Endothelial cell of umbilical vein (primary cell): ENCODE measurements around the gene PILRA. TPM values are rescaled to one million over a fixed set of nuclear protein-coding genes. Genes with fewer than 3 reads are reported as not detected.

Experiments
- BruUV-seq: library from RNA; stranded (reverse); fragments of 400-500 nt; replicated peaks from 2 replicates; lab custom pipeline; 2021; lab: Mats Ljungman, UMichigan
- CTCF ChIA-PET: fragments of 300-600, 350-600 bp; sonication (Branson Sonifier 250); formaldehyde crosslinking; loops from one replicate; lab custom pipeline; 2021; ENCODE audit warnings: antibody characterized with exemption, inconsistent platforms; lab: Charles Lee
- POLR2A ChIA-PET: fragments of 300-600, 350-600 bp; sonication (Branson Sonifier 250); formaldehyde crosslinking; loops from one replicate; lab custom pipeline; 2021; ENCODE audit warnings: antibody characterized with exemption, inconsistent platforms; lab: Charles Lee
- DNase-seq: peaks from one replicate; pipeline ENCODE4 v3.0.0-alpha.2; 2011; ENCODE audit warnings: low read depth, low spot score
- FAIRE-seq: peaks from 2 replicates; lab custom pipeline; 2011; peaks lifted over from hg19 to GRCh38; lab: Jason Lieb, UNC
- H2AFZ ChIP-seq: 2 replicates; pipeline ENCODE4 v1.6.0; 2012; ENCODE audit warnings: low read depth, low read length, control low read depth, inconsistent platforms
- H3K27ac ChIP-seq: 2 replicates; pipeline ENCODE4 v1.5.1; 2011; ENCODE audit warnings: low read depth, mild to moderate bottlenecking, control low read depth, low read length, moderate library complexity; ENCODE audit not compliant: insufficient read depth
- H3K27me3 ChIP-seq, 2 experiments: 2 replicates each; pipeline versions ENCODE4 v1.6.0 to v1.6.1; 2011; ENCODE audit warnings: low read length in 2 of 2, mixed read lengths in 1 of 2; ENCODE audit not compliant: control insufficient read depth in 2 of 2, insufficient read depth in 2 of 2
- H3K36me3 ChIP-seq, 2 experiments: 2 replicates in 1 of 2; 3 replicates in 1 of 2; pipeline ENCODE4 v1.5.1; 2011; ENCODE audit warnings: low read length in 2 of 2, mild to moderate bottlenecking in 1 of 2, moderate library complexity in 1 of 2; ENCODE audit not compliant: control insufficient read depth in 2 of 2, insufficient read depth in 2 of 2; ENCODE audit errors: extremely low read depth in 1 of 2
- H3K4me1 ChIP-seq: 3 replicates; pipeline ENCODE4 v1.5.1; 2011; ENCODE audit warnings: mild to moderate bottlenecking, low read length; ENCODE audit not compliant: control insufficient read depth, insufficient read depth; ENCODE audit errors: extremely low read depth
- H3K4me2 ChIP-seq: 2 replicates; pipeline ENCODE4 v1.6.1; 2011; ENCODE audit warnings: low read length, control low read depth, mixed read lengths; ENCODE audit not compliant: insufficient read depth
- H3K4me3 ChIP-seq, 3 experiments: fragments of 200-600 bp in 1 of 3; sonication (generic), shearing (Covaris generic) in 1 of 3; replicated peaks in 1 of 3; 2 replicates each; pipeline ENCODE4 v1.5.1; 2011 to 2016; ENCODE audit warnings: control low read depth in 3 of 3, low read length in 3 of 3, mild to moderate bottlenecking in 2 of 3, inconsistent platforms in 1 of 3, low read depth in 1 of 3, moderate library complexity in 1 of 3; ENCODE audit not compliant: insufficient read depth in 1 of 3
- H3K79me2 ChIP-seq: 2 replicates; pipeline ENCODE4 v1.6.0; 2012; ENCODE audit warnings: low read length, inconsistent platforms; ENCODE audit not compliant: control insufficient read depth, insufficient read depth
- H3K9ac ChIP-seq: replicated peaks from 2 replicates; pipeline ENCODE3; 2011; ENCODE audit warnings: low read length, control low read depth; ENCODE audit not compliant: insufficient read depth; ENCODE audit errors: extremely low read depth
- H3K9me1 ChIP-seq: replicated peaks from 3 replicates; pipeline ENCODE4 v1.6.0; 2011; ENCODE audit warnings: mild to moderate bottlenecking, low read length; ENCODE audit not compliant: control insufficient read depth, insufficient read depth; ENCODE audit errors: extremely low read depth
- H3K9me3 ChIP-seq: replicated peaks from 2 replicates; pipeline ENCODE4 v1.5.1; 2012; ENCODE audit warnings: low read length, inconsistent platforms; ENCODE audit not compliant: control insufficient read depth, insufficient read depth
- H4K20me1 ChIP-seq: replicated peaks from 2 replicates; pipeline ENCODE3; 2011; ENCODE audit warnings: mild to moderate bottlenecking, low read length; ENCODE audit not compliant: control insufficient read depth, insufficient read depth; ENCODE audit errors: extremely low read depth
- EZH2 ChIP-seq: IDR thresholded peaks from 2 replicates; pipeline ENCODE4 v1.6.1; 2012; ENCODE audit warnings: borderline replicate concordance, low read depth, mild to moderate bottlenecking, moderate library complexity, low read length, inconsistent platforms; ENCODE audit not compliant: severe bottlenecking
- FOS ChIP-seq: IDR thresholded peaks from 2 replicates; pipeline ENCODE4 v1.6.1; 2011; ENCODE audit warnings: mild to moderate bottlenecking, low read length, moderate library complexity, borderline replicate concordance; ENCODE audit not compliant: insufficient read depth
- GATA2 ChIP-seq: IDR thresholded peaks from 2 replicates; pipeline ENCODE4 v1.7.0; 2011; ENCODE audit warnings: low read depth, mild to moderate bottlenecking, moderate library complexity, mixed read lengths, low read length; ENCODE audit not compliant: insufficient read length, insufficient read depth
- JUN ChIP-seq: IDR thresholded peaks from 2 replicates; pipeline ENCODE4 v1.6.1; 2011; ENCODE audit warnings: borderline replicate concordance, low read depth; ENCODE audit not compliant: insufficient read length, insufficient read depth
- MYC ChIP-seq: IDR thresholded peaks from one replicate; pipeline ENCODE4 v1.6.1; 2011; ENCODE audit warnings: mild to moderate bottlenecking, low read depth, low read length
- POLR2A ChIP-seq: IDR thresholded peaks from 2 replicates; pipeline ENCODE4 v1.6.1; 2012; ENCODE audit warnings: low read depth, mild to moderate bottlenecking, control low read depth, low read length
- POLR2AphosphoS5 ChIP-seq: IDR thresholded peaks from 2 replicates; pipeline ENCODE4 v1.6.1; 2012; ENCODE audit warnings: low read depth, mild to moderate bottlenecking, control low read depth, low read length, moderate library complexity; ENCODE audit not compliant: insufficient read depth
- dilution Hi-C: fragments of 300-500 bp; cut with MboI; formaldehyde crosslinking; loops from one replicate; pipeline ENCODE4 v1.15.0; 2019; ENCODE audit warnings: low sequenced_read_pairs; ENCODE audit not compliant: extremely low pct_ligation_motif_present
- intact Hi-C: fragments of 100-400 bp; cut with micrococcal nuclease; formaldehyde crosslinking; loops from one replicate; pipeline ENCODE4 v1.10.0; 2022
- polyA plus RNA-seq, 4 experiments: library from polyadenylated mRNA; depleted of rRNA in 3 of 4; stranded (reverse) in 3 of 4; unstranded in 1 of 4; fragments of >200 nt; gene quantifications; 2 replicates each; pipeline versions ENCODE4 v1.2.1 to v1.2.3, GENCODE V29; 2011 to 2012; ENCODE audit warnings: missing spikeins in 1 of 4
- total RNA-seq: library from RNA; stranded (reverse); gene quantifications from 2 replicates; pipeline ENCODE4 v1.2.3, GENCODE V29; 2021
- TF ChIP-seq, protein P1 (sequence below): IDR thresholded peaks from 2 replicates; pipeline ENCODE4 v1.6.1; 2011; ENCODE audit not compliant: insufficient read depth, insufficient read length
- TF ChIP-seq, protein P2 (sequence below), 2 donors: IDR thresholded peaks; 1 replicate in 1 of 2; 2 replicates in 1 of 2; pipeline ENCODE4 v1.5.1; 2011; ENCODE audit warnings: low read length in 2 of 2, mild to moderate bottlenecking in 2 of 2, moderate library complexity in 2 of 2, control low read depth in 1 of 2, inconsistent platforms in 1 of 2, low read depth in 1 of 2; ENCODE audit not compliant: insufficient read depth in 1 of 2; ENCODE audit errors: extremely low read depth in 1 of 2

Gene PILRA
- total and polyA plus RNA-seq, 2 donors (not counting 3 experiments of a cell fraction or from before 2014, with no cell fraction given) = 0.61 to 1.3 TPM

DNA sequence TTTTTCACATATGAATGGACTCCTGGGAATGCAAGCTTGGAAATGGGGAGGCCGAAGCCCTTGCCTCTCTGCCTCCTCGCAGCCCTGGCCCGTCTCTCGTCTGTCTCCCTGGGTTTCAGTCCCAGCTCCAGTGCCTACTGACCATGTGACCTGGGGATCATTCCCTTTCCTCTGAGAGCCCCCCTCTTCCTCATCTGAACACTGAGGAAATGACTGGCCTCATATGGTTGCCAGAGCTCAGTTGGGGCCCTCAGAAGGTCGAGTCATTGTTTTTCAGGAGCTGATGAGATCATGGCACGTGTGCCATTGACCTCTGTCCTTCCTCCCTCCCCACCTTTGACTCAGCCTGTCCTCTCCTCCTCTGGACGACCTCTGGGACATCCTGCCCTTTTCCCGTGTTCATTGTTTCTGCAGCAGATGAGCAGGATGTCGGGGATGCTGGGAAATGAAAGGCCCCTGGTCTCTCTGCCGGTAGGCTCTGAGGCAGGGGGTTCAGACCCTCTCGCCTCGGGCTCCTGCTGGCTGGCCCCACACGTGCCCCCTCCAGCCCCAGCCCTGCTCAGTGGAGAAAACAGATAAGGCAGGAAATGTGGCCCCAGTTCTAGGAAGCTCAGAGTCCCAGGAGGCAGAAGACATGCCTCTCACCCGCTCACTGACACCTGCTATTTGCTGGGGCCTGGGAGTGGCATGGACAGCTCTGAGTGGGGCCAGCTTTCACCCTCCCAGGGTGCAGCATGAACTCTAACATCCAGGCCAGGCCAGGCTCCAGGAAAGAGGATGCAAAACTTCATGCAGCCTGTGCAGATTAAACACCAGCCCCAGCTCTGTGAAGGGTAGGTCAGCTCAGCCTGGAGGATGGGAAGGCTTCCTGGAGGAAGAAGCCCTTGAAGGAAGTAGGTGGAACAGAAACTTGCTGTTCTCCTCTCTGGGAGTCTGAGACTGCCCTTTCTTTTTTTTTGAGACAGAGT is 71.3 kb downstream of the PILRA start:
- peak; percentile 76 for TF ChIP-seq GATA2
- peak; percentile 83 for TF ChIP-seq MYC
- peak; percentile 86 for TF ChIP-seq POLR2A
- TF ChIP-seq POLR2AphosphoS5 = peak; percentile 87
- TF ChIP-seq, protein P1, sequence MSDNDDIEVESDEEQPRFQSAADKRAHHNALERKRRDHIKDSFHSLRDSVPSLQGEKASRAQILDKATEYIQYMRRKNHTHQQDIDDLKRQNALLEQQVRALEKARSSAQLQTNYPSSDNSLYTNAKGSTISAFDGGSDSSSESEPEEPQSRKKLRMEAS = peak; percentile 74
- TF ChIP-seq FOS = peak; percentile 98
- TF ChIP-seq EZH2 = no peak
- TF ChIP-seq, protein P2, sequence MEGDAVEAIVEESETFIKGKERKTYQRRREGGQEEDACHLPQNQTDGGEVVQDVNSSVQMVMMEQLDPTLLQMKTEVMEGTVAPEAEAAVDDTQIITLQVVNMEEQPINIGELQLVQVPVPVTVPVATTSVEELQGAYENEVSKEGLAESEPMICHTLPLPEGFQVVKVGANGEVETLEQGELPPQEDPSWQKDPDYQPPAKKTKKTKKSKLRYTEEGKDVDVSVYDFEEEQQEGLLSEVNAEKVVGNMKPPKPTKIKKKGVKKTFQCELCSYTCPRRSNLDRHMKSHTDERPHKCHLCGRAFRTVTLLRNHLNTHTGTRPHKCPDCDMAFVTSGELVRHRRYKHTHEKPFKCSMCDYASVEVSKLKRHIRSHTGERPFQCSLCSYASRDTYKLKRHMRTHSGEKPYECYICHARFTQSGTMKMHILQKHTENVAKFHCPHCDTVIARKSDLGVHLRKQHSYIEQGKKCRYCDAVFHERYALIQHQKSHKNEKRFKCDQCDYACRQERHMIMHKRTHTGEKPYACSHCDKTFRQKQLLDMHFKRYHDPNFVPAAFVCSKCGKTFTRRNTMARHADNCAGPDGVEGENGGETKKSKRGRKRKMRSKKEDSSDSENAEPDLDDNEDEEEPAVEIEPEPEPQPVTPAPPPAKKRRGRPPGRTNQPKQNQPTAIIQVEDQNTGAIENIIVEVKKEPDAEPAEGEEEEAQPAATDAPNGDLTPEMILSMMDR (IDR thresholded peaks at IDR 0.05; ENCODE audit: extremely low read depth in 1 of 2, insufficient read depth in 1 of 2, low read depth in 1 of 2, low read length in 2 of 2) = no peak
- peak; percentile 98 for TF ChIP-seq JUN

More for the DNA sequence above, 71.3 kb downstream of the PILRA start:
- FAIRE-seq (peak; percentile 100), DNase-seq (peak; percentile 96)
- Histone ChIP-seq H3K36me3 (no peaks in the 10 kb centered on the region), H3K4me1 (peaks cover 35% of the 10 kb centered on the region), H3K9me3 (no peaks in the 10 kb centered on the region), H3K27me3 (no peaks in the 10 kb centered on the region), H3K79me2 (no peaks in the 10 kb centered on the region), H3K27ac (peak overlapping the region; percentile 85), H4K20me1 (no peaks in the 10 kb centered on the region), H3K9me1 (no peaks in the 10 kb centered on the region), H3K9ac (peak overlapping the region; percentile 50), H2AFZ (no peak overlapping the region), H3K4me3 (no peak overlapping the region), H3K4me2 (no peak overlapping the region)
- dilution Hi-C loops = no loop called here
- BruUV-seq = TSS peak; percentile 69
- ChIA-PET POLR2A (interaction anchor here (0.7 to 3.9 kb wide), 6 partner anchors 8 to 142 kb away, joined by 3 to 59 read pairs (median 6); partner anchors contain the start of genes FBXO24, LRCH4, MEPCE and PPP1R35), CTCF (interaction anchor here (0.8 to 2.0 kb wide), 8 partner anchors 8 to 261 kb away, joined by 3 to 16 read pairs (median 6); partner anchors contain the start of genes POP7, PPP1R35, SPACDR and ZCWPW1)
- intact Hi-C loops = loop anchor here (1.0 kb wide), 2 partner anchors 8 to 15 kb away; partner anchors contain the start of genes MEPCE and PPP1R35
